ENCODE results near the gene NUDT4B.
"Not testable (repeated sequence)": the region's sequence is repeated elsewhere in the genome, so short reads cannot be mapped to it uniquely, and the experiment has no call there.

Gene NUDT4B

GRCh38 chr1:148748563-148749334, at the start of gene NUDT4B:
NUDT4B (plus strand) TSS chr1:148748774; CDS start chr1:148748953, 179 bp downstream.
- not testable (repeated sequence) for DNase-seq

- not testable (repeated sequence) for DNase-seq
Observed at GRCh38 chr1:148699357-148699756, 49.2 kb upstream of the NUDT4B start.

GRCh38 chr1:148702242-148702641, 46.3 kb upstream of the NUDT4B start:
- not testable (repeated sequence) for DNase-seq

GRCh38 chr1:148703973-148704591, 44.5 kb upstream of the NUDT4B start:
- not testable (repeated sequence) for DNase-seq

GRCh38 chr1:148705316-148705948, 43.1 kb upstream of the NUDT4B start:
- DNase-seq, result not testable (repeated sequence)

GRCh38 chr1:148708779-148709333, 39.7 kb upstream of the NUDT4B start:
- DNase-seq, result not testable (repeated sequence)

GRCh38 chr1:148710772-148711523, 37.6 kb upstream of the NUDT4B start:
- DNase-seq, result not testable (repeated sequence)

GRCh38 chr1:148712353-148712752, 36.2 kb upstream of the NUDT4B start:
- DNase-seq, result not testable (repeated sequence)

- DNase-seq, result not testable (repeated sequence)
Observed at GRCh38 chr1:148715518-148715917, 33.1 kb upstream of the NUDT4B start.

- DNase-seq, result not testable (repeated sequence)
Observed at GRCh38 chr1:148716966-148717520, 31.5 kb upstream of the NUDT4B start.

GRCh38 chr1:148720918-148721317, 27.7 kb upstream of the NUDT4B start:
- DNase-seq, result not testable (repeated sequence)

GRCh38 chr1:148722758-148723157, 25.8 kb upstream of the NUDT4B start:
- DNase-seq, result not testable (repeated sequence)

- not testable (repeated sequence) for DNase-seq
Observed at GRCh38 chr1:148723515-148723914, 25.1 kb upstream of the NUDT4B start.

GRCh38 chr1:148724872-148725271, 23.7 kb upstream of the NUDT4B start:
- not testable (repeated sequence) for DNase-seq

GRCh38 chr1:148727862-148728261, 20.7 kb upstream of the NUDT4B start:
- DNase-seq, result not testable (repeated sequence)

GRCh38 chr1:148729128-148729527, 19.4 kb upstream of the NUDT4B start:
- not testable (repeated sequence) for DNase-seq

- not testable (repeated sequence) for DNase-seq
Observed at GRCh38 chr1:148729541-148729940, 19.0 kb upstream of the NUDT4B start.

GRCh38 chr1:148732277-148732676, 16.3 kb upstream of the NUDT4B start:
- not testable (repeated sequence) for DNase-seq

- DNase-seq, result not testable (repeated sequence)
Observed at GRCh38 chr1:148733585-148734310, 14.8 kb upstream of the NUDT4B start.

GRCh38 chr1:148734311-148734662, 14.3 kb upstream of the NUDT4B start:
- not testable (repeated sequence) for DNase-seq

- DNase-seq, result not testable (repeated sequence)
Observed at GRCh38 chr1:148735538-148735937, 13.0 kb upstream of the NUDT4B start.

Measured in stimulated activated CD4-positive, alpha-beta T cell treated with anti-CD3 and anti-CD28 coated beads, Interleukin-4, amount 100 ng/mL, for 24 hours (primary cell).